ENCODE results near the gene PLEKHH2. TPM values are rescaled to one million over a fixed set of nuclear protein-coding genes. Genes with fewer than 3 reads are reported as not detected.
"Not testable (repeated sequence)": the region's sequence is repeated elsewhere in the genome, so short reads cannot be mapped to it uniquely, and the experiment has no call there.

PLEKHH2 gene
- total RNA-seq, 1 donor from 2014 or later: 19.6 TPM

DNA sequence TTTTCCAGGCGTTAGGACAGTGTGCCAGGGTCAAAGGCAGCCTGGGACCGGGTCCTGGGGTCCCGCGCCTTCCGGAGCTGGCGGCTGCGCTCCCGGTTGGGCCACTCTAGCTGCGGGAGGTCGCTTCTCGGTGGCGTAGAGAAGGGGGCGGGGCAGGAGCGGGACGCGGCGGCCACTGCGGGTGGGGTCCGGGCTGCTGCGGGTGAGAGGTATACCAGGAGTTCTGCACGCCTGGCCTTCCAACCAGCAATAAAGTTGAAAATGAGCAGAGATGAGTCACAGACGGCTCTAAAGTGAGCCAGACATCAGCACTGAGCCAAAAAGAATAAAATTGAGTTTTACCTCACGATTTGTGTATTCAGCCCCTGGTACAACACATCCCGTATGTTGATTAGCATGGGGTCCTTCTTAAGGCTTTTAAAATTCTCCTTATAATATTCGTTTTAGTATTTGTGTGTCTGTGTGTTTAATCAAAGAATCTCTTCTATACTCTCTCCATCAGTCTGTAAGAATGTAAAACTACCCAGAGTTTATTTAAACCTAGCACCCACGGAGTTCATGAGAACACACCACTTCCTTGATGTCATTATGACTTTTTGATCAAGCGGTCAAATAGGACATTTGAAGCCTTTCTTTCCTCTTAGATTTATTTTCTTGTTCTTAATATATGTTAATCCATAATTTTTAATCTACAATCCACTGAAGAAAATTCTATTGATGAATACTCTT lies 39.4 kb downstream of the PLEKHH2 start, which contains the start of gene C1GALT1C1L:
C1GALT1C1L (minus strand) TSS at position 108 of the 729 bp plus-strand sequence; CDS start at position 1, 107 bp downstream.
- no peak within 1 kb of the TSS for H3K4me3 Mint-ChIP-seq (ENCODE audit: unreplicated experiment)
- no peak for DNase-seq (ENCODE audit: extremely low spot score, unreplicated experiment)
- H3K36me3 Mint-ChIP-seq (ENCODE audit: unreplicated experiment): peaks cover 5% of the 10 kb centered on the region
- H3K4me1 Mint-ChIP-seq (ENCODE audit: unreplicated experiment): no peaks in the 10 kb centered on the region
- H3K9me3 Mint-ChIP-seq (ENCODE audit: unreplicated experiment): peaks cover 6% of the 10 kb centered on the region
- TF ChIP-seq, protein P1, sequence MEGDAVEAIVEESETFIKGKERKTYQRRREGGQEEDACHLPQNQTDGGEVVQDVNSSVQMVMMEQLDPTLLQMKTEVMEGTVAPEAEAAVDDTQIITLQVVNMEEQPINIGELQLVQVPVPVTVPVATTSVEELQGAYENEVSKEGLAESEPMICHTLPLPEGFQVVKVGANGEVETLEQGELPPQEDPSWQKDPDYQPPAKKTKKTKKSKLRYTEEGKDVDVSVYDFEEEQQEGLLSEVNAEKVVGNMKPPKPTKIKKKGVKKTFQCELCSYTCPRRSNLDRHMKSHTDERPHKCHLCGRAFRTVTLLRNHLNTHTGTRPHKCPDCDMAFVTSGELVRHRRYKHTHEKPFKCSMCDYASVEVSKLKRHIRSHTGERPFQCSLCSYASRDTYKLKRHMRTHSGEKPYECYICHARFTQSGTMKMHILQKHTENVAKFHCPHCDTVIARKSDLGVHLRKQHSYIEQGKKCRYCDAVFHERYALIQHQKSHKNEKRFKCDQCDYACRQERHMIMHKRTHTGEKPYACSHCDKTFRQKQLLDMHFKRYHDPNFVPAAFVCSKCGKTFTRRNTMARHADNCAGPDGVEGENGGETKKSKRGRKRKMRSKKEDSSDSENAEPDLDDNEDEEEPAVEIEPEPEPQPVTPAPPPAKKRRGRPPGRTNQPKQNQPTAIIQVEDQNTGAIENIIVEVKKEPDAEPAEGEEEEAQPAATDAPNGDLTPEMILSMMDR (IDR thresholded peaks at IDR 0.05): no peak
- no peak within 1 kb of the TSS for H3K27ac Mint-ChIP-seq (ENCODE audit: unreplicated experiment)
- peaks cover 10% of the 10 kb centered on the region for H3K27me3 Mint-ChIP-seq (ENCODE audit: unreplicated experiment)

DNA sequence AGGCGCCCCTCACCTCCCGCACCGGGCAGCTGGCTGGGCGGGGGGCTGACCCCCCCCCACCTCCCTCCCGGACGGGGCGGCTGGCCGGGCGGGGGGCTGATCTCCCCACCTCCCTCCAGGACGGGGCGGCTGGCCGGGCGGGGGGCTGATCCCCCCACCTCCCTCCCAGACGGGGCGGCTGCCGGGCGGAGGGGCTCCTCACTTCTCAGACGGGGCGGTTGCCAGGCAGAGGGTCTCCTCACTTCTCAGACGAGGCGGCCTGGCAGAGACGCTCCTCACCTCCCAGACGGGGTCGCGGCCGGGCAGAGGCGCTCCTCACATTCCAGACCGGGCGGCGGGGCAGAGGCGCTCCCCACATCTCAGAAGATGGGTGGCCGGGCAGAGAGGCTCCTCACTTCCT lies 40.7 kb downstream of the PLEKHH2 start:
- not testable (repeated sequence) for H3K9me3 Mint-ChIP-seq (ENCODE audit: unreplicated experiment); DNase-seq (ENCODE audit: extremely low spot score, unreplicated experiment); H3K36me3 Mint-ChIP-seq (ENCODE audit: unreplicated experiment); H3K27ac Mint-ChIP-seq (ENCODE audit: unreplicated experiment); H3K4me1 Mint-ChIP-seq (ENCODE audit: unreplicated experiment); H3K27me3 Mint-ChIP-seq (ENCODE audit: unreplicated experiment); H3K4me3 Mint-ChIP-seq (ENCODE audit: unreplicated experiment)

DNA sequence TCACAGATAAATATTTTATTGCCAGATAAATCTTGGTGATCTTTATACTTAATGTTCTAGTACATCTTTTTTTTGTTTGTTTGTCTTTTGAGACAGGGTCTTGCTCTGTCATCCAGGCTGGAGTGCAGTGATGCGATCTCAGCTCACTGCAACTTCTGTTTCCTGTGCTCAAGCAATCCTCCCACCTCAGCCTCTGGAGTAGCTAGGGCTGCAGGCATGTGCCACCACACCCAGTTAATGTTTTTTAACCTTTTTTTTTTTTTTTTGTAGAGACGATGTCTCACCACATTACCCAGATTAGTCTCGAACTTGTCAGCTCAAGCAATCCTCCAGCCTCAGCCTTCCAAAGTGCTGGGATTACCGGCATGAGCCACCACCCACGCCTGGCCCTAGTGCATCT lies 48.3 kb downstream of the PLEKHH2 start:
- TF ChIP-seq, protein P1 (IDR thresholded peaks at IDR 0.05): no peak
- Mint-ChIP-seq H3K36me3 (ENCODE audit: unreplicated experiment) (peaks cover 2% of the 10 kb centered on the region), H3K4me3 (ENCODE audit: unreplicated experiment) (no peak overlapping the region), H3K27ac (ENCODE audit: unreplicated experiment) (peak overlapping the region; percentile 29), H3K27me3 (ENCODE audit: unreplicated experiment) (peaks cover 2% of the 10 kb centered on the region), H3K4me1 (ENCODE audit: unreplicated experiment) (peaks cover 5% of the 10 kb centered on the region), H3K9me3 (ENCODE audit: unreplicated experiment) (no peaks in the 10 kb centered on the region)
- DNase-seq (ENCODE audit: extremely low spot score, unreplicated experiment): no peak

DNA sequence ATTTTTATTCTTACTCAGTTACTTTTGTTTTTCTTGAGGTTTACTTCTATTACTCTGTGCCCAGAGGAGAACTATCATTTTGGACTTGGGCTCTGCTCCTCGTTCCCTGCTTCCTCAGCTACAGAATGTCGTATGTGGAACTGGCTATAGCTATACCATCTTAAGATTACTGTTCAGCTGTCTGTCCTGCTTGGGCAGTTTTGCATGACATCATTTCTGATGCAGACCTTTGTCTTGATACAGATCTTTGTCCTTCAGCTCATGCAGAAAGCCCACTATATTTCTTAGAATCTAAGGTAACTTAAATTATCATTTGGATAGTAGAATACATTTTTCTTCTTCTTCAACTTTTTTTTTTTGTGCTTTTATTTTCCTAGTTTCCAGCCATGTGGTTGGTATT lies 52.9 kb downstream of the PLEKHH2 start:
- Mint-ChIP-seq H3K27ac (ENCODE audit: unreplicated experiment) (no peak overlapping the region), H3K27me3 (ENCODE audit: unreplicated experiment) (peaks cover 4% of the 10 kb centered on the region), H3K36me3 (ENCODE audit: unreplicated experiment) (peaks cover 4% of the 10 kb centered on the region), H3K4me3 (ENCODE audit: unreplicated experiment) (no peak overlapping the region), H3K4me1 (ENCODE audit: unreplicated experiment) (peaks cover 5% of the 10 kb centered on the region), H3K9me3 (ENCODE audit: unreplicated experiment) (no peaks in the 10 kb centered on the region)
- no peak for DNase-seq (ENCODE audit: extremely low spot score, unreplicated experiment)
- TF ChIP-seq, protein P1 (IDR thresholded peaks at IDR 0.05): no peak

DNA sequence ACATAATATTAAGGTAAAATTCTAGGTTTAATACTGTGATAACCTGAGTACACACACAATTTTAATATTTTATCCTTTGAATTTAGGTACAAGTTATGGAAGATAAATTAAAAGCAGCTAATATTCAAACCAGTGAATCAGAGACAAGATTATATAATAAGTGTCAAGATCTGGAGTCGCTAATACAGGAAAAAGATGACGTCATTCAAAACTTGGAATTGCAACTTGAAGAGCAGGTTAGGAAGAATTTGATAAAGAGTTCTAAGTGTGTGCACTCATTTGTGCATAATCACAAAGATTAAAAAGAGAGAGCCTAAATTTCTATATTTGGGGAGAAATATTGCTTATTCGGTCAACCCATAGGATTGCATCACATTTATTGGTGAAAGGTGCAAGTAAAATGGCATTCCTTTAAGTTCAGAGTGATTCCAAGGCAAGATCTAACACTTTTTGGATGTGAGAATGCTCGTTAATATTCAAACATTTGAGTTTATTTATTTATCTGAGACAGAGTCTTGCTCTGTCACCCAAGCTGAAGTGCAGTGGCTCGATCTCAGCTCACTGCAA lies 55.5 kb downstream of the PLEKHH2 start:
- TF ChIP-seq, protein P1 (IDR thresholded peaks at IDR 0.05): no peak
- Mint-ChIP-seq H3K27me3 (ENCODE audit: unreplicated experiment) (peaks cover 4% of the 10 kb centered on the region), H3K36me3 (ENCODE audit: unreplicated experiment) (peaks cover 9% of the 10 kb centered on the region), H3K4me1 (ENCODE audit: unreplicated experiment) (no peaks in the 10 kb centered on the region), H3K9me3 (ENCODE audit: unreplicated experiment) (no peaks in the 10 kb centered on the region), H3K27ac (ENCODE audit: unreplicated experiment) (no peak overlapping the region), H3K4me3 (ENCODE audit: unreplicated experiment) (no peak overlapping the region)
- no peak for DNase-seq (ENCODE audit: extremely low spot score, unreplicated experiment)

DNA sequence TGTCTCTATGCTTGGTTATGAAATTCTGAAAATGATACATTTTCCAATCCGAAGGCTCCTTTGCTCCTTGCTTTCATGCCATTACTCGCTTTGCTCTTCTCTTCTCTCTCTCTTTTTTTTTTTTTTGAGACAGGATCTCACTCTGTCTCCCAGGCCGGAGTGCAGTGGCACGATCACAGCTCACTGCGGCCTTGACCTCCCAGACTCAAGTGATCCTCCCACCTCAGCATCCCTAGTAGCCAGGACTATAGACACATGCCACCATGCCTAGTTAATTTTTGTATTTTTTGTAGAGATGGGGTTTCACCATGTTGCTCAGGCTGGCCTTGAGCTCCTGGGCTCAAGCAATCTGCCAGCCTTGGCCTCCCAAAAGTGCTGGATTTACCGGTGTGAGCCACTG lies 61.1 kb downstream of the PLEKHH2 start:
- peaks cover 15% of the 10 kb centered on the region for H3K36me3 Mint-ChIP-seq (ENCODE audit: unreplicated experiment)
- peaks cover 15% of the 10 kb centered on the region for H3K4me1 Mint-ChIP-seq (ENCODE audit: unreplicated experiment)
- H3K27me3 Mint-ChIP-seq (ENCODE audit: unreplicated experiment); H3K27ac Mint-ChIP-seq (ENCODE audit: unreplicated experiment); H3K4me3 Mint-ChIP-seq (ENCODE audit: unreplicated experiment); DNase-seq (ENCODE audit: extremely low spot score, unreplicated experiment); H3K9me3 Mint-ChIP-seq (ENCODE audit: unreplicated experiment): not testable (repeated sequence)

Measured in osteocyte (in vitro differentiated cells).